IMR-90 (cell line): ENCODE measurements around the gene HS6ST3. TPM values are rescaled to one million over a fixed set of nuclear protein-coding genes. Genes with fewer than 3 reads are reported as not detected.

Experiments
- ATAC-seq: fragments of 200-7000 bp; cut with Tn5 transposase; 2 replicates; pipeline ENCODE4 v1.9.1; 2020; ENCODE audit warnings: low read depth, mild to moderate bottlenecking, moderate library complexity
- BruUV-seq: library from RNA; stranded (reverse); fragments of 400-500 nt; replicated peaks from 2 replicates; lab custom pipeline; 2021; lab: Mats Ljungman, UMichigan
- CTCF ChIA-PET: fragments of 300-600 bp; formaldehyde crosslinking; extraction: SDS; loops from one replicate; lab custom pipeline; 2021; ENCODE audit warnings: antibody characterized with exemption; lab: Yijun Ruan, JAX
- POLR2A ChIA-PET: fragments of 300-600 bp; sonication (Branson Sonifier 250); formaldehyde crosslinking; loops from one replicate; lab custom pipeline; 2022; ENCODE audit warnings: antibody characterized with exemption; ENCODE audit not compliant: unreplicated experiment; lab: Charles Lee
- DNase-seq: peaks from one replicate; pipeline ENCODE4 v3.0.0; 2013
- H2AFZ ChIP-seq: replicated peaks from 2 replicates; pipeline ENCODE3; 2013; ENCODE audit warnings: low read length, mild to moderate bottlenecking; ENCODE audit not compliant: poor library complexity
- H2AK5ac ChIP-seq: 2 replicates; pipeline ENCODE4 v1.6.1; 2013; ENCODE audit warnings: low read depth, low read length, inconsistent platforms
- H2AK9ac ChIP-seq: replicated peaks from 2 replicates; pipeline ENCODE3; 2013; ENCODE audit warnings: mild to moderate bottlenecking, low read depth, low read length, moderate library complexity; ENCODE audit not compliant: poor library complexity
- H2BK120ac ChIP-seq: 2 replicates; pipeline ENCODE4 v1.6.1; 2013; ENCODE audit warnings: low read depth, low read length, inconsistent platforms
- H2BK15ac ChIP-seq: 3 replicates; pipeline ENCODE4 v1.6.1; 2013; ENCODE audit warnings: low read depth, low read length, inconsistent platforms
- H2BK20ac ChIP-seq: 2 replicates; pipeline ENCODE4 v1.6.1; 2013; ENCODE audit warnings: low read depth, mild to moderate bottlenecking, inconsistent platforms, low read length, moderate library complexity
- H2BK5ac ChIP-seq: 2 replicates; pipeline ENCODE4 v1.6.1; 2013; ENCODE audit warnings: mild to moderate bottlenecking, low read depth, low read length, inconsistent platforms; ENCODE audit not compliant: poor library complexity, severe bottlenecking
- H3K14ac ChIP-seq: replicated peaks from 2 replicates; pipeline ENCODE4 v1.6.1; 2013; ENCODE audit warnings: low read depth, low read length, inconsistent platforms
- H3K18ac ChIP-seq: 2 replicates; pipeline ENCODE4 v1.6.1; 2013; ENCODE audit warnings: low read depth, low read length, control low read depth
- H3K23ac ChIP-seq: 2 replicates; pipeline ENCODE4 v1.6.1; 2013; ENCODE audit warnings: low read depth, low read length, inconsistent platforms
- H3K27ac ChIP-seq: 2 replicates; pipeline ENCODE4 v1.5.1; 2013; ENCODE audit warnings: mild to moderate bottlenecking, control low read depth, low read length; ENCODE audit not compliant: insufficient read depth
- H3K27me3 ChIP-seq: 2 replicates; pipeline ENCODE4 v1.6.1; 2013; ENCODE audit warnings: low read length; ENCODE audit not compliant: control insufficient read depth, insufficient read depth
- H3K36me3 ChIP-seq: 2 replicates; pipeline ENCODE4 v1.6.1; 2013; ENCODE audit warnings: low read length, mixed read lengths; ENCODE audit not compliant: control insufficient read depth, insufficient read depth
- H3K4ac ChIP-seq: 2 replicates; pipeline ENCODE4 v1.6.1; 2013; ENCODE audit warnings: low read depth, low read length, inconsistent platforms
- H3K4me1 ChIP-seq: 2 replicates; pipeline ENCODE4 v1.6.1; 2013; ENCODE audit warnings: low read length, mixed read lengths; ENCODE audit not compliant: control insufficient read depth, insufficient read depth
- H3K4me2 ChIP-seq: 2 replicates; pipeline ENCODE4 v1.6.1; 2013; ENCODE audit warnings: low read depth, mild to moderate bottlenecking, control low read depth, low read length, moderate library complexity
- H3K4me3 ChIP-seq: 2 replicates; pipeline ENCODE4 v1.5.1; 2013; ENCODE audit warnings: low read depth, mild to moderate bottlenecking, control low read depth, low read length, moderate library complexity; ENCODE audit not compliant: insufficient read depth
- H3K56ac ChIP-seq: 2 replicates; pipeline ENCODE4 v1.6.1; 2013; ENCODE audit warnings: low read length, inconsistent platforms; ENCODE audit not compliant: insufficient read depth; ENCODE audit errors: extremely low read depth
- H3K79me1 ChIP-seq, 2 experiments: 2 replicates each; pipeline ENCODE4 v1.6.1; 2013; ENCODE audit warnings: low read length in 2 of 2, inconsistent platforms in 1 of 2, low read depth in 1 of 2
- H3K9ac ChIP-seq: 2 replicates; pipeline ENCODE4 v1.6.1; 2013; ENCODE audit warnings: low read depth, low read length, control low read depth
- H3K9me1 ChIP-seq: 2 replicates; pipeline ENCODE4 v1.6.1; 2013; ENCODE audit warnings: low read length, inconsistent platforms; ENCODE audit not compliant: insufficient read depth
- H3K9me3 ChIP-seq: 2 replicates; pipeline ENCODE4 v1.6.1; 2013; ENCODE audit warnings: low read length; ENCODE audit not compliant: control insufficient read depth, insufficient read depth
- H4K20me1 ChIP-seq: 2 replicates; pipeline ENCODE4 v1.6.1; 2013; ENCODE audit warnings: low read length, inconsistent platforms; ENCODE audit not compliant: insufficient read depth
- H4K5ac ChIP-seq: 2 replicates; pipeline ENCODE4 v1.6.1; 2013; ENCODE audit warnings: mild to moderate bottlenecking, low read depth, low read length, control low read depth
- H4K8ac ChIP-seq, 2 experiments: 2 replicates each; pipeline ENCODE4 v1.6.1; 2013; ENCODE audit warnings: low read depth in 2 of 2, low read length in 2 of 2, control low read depth in 1 of 2, inconsistent platforms in 1 of 2
- H4K91ac ChIP-seq: 2 replicates; pipeline ENCODE4 v1.6.1; 2013; ENCODE audit warnings: low read depth, low read length, inconsistent platforms; ENCODE audit not compliant: insufficient read depth
- CEBPB ChIP-seq: IDR thresholded peaks from 2 replicates; pipeline ENCODE4 v1.6.1; 2012; ENCODE audit warnings: low read depth, low read length, improper control_type of control experiment
- CHD1 ChIP-seq: IDR thresholded peaks from 2 replicates; pipeline ENCODE4 v1.6.1; 2012; ENCODE audit warnings: low read depth, low read length, improper control_type of control experiment
- POLR2A ChIP-seq: IDR thresholded peaks from 2 replicates; pipeline ENCODE4 v1.6.1; 2012; ENCODE audit warnings: mild to moderate bottlenecking, low read depth, low read length
- WGBS, 2 experiments: methylation state at CpG; one replicate each; pipeline versions ENCODE4 v1.1.5 to v1.1.7; 2013; ENCODE audit warnings: missing lambda C conversion rate in 2 of 2; ENCODE audit not compliant: insufficient read length in 1 of 2; ENCODE audit errors: extremely low coverage in 2 of 2; 5-methylcytosine and 5-hydroxymethylcytosine counted together
- dilution Hi-C: fragments of 300-500 bp; cut with HindIII; formaldehyde crosslinking; loops from one replicate; pipeline ENCODE4 v1.14.3; 2018; ENCODE audit warnings: low sequenced_read_pairs; ENCODE audit not compliant: unreplicated experiment
- in situ Hi-C: fragments of 300-500 bp; cut with MboI; formaldehyde crosslinking; loops from 3 replicates; pipeline ENCODE4 v1.14.3; 2019; ENCODE audit warnings: low sequenced_read_pairs, inconsistent platforms, mixed read lengths
- intact Hi-C: fragments of 100-400 bp; cut with micrococcal nuclease; formaldehyde crosslinking; loops from 2 replicates; pipeline ENCODE4 v1.10.0; 2022
- polyA plus RNA-seq, 3 experiments: library from polyadenylated mRNA; depleted of rRNA; stranded (reverse); fragments of >200 nt; gene quantifications; 2 replicates each; pipeline ENCODE4 v1.2.3, GENCODE V29; 2012; ENCODE audit warnings: low replicate concordance in 1 of 3
- total RNA-seq: library from RNA; depleted of rRNA; stranded (reverse); fragments of >200 nt; gene quantifications from 2 replicates; pipeline ENCODE4 v1.2.3, GENCODE V29; 2012

The HS6ST3 gene
- total and polyA plus RNA-seq, 2 of the 4 experiments (the other 2 are of a cell fraction) = not detected

DNA sequence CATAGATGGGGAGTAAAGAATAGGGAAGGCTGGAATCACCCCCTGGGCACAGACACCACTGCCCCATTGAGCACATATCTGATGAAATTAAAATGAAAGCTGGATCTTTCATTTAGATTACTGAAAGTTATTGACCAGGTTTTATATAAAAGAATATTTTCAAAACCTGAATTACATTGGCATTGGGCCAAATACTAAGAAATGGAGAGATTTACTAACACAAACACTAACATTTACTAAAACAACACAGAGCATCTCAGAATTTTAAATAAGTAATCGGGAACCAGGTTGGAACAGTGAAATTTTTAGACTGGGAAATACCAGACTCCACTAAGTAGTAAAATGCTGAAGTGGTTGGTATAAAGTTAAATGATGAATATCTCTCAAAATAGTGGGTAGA, 88.9 kb downstream of the HS6ST3 start:
- Histone ChIP-seq H2BK15ac (no peak overlapping the region), H2AK5ac (no peak overlapping the region), H3K9me1 (no peaks in the 10 kb centered on the region), H3K4me2 (no peak overlapping the region), H3K23ac (no peak overlapping the region), H3K56ac (no peak overlapping the region), H3K14ac (no peak overlapping the region), H2AK9ac (no peak overlapping the region), H3K4me3 (no peak overlapping the region), H4K91ac (no peak overlapping the region), H3K36me3 (no peaks in the 10 kb centered on the region), H3K27ac (no peak overlapping the region), H2AFZ (no peak overlapping the region), H4K8ac (no peak overlapping the region), H3K4me1 (no peaks in the 10 kb centered on the region), H2BK20ac (no peak overlapping the region), H2BK120ac (no peak overlapping the region), H4K20me1 (no peaks in the 10 kb centered on the region), H4K5ac (no peak overlapping the region), H2BK5ac (no peak overlapping the region), H3K18ac (no peak overlapping the region), H3K9me3 (no peaks in the 10 kb centered on the region), H3K79me1 (no peaks in the 10 kb centered on the region), H3K27me3 (no peaks in the 10 kb centered on the region), H3K9ac (no peak overlapping the region), H3K4ac (no peak overlapping the region)
- POLR2A ChIA-PET = no interaction called here
- no peak for ATAC-seq
- WGBS, 2 experiments = no CpG with 5 or more reads among the region's 1 CpG
- in situ Hi-C loops = no loop called here
- CTCF ChIA-PET = interaction anchor here (0.6 kb wide), 1 partner anchor 14 kb away, joined by 4 read pairs; no protein-coding TSS in a partner anchor
- TF ChIP-seq CHD1 (no peak), POLR2A (no peak), CEBPB (no peak)
- dilution Hi-C loops = no loop called here
- no peak for DNase-seq
- intact Hi-C loops = no loop called here
- BruUV-seq = no TSS peak
